Tibial nerve (tissue), 4 donors: ENCODE data around the gene OPN3.

Experiments used
- CTCF ChIP-seq, 5 experiments: fragments of 200-600 bp in 3 of 5; fragments of 450-650 bp in 2 of 5; sonication (generic) in 3 of 5; IDR thresholded peaks; one replicate each; pipeline ENCODE4 v1.5.1; 2016 to 2019; ENCODE audit warnings: antibody characterized with exemption in 5 of 5, mild to moderate bottlenecking in 3 of 5, moderate library complexity in 2 of 5
- EP300 ChIP-seq, 2 donors: sonication (generic); formaldehyde crosslinking; IDR thresholded peaks; one replicate each; pipeline ENCODE4 v1.6.1; 2017; ENCODE audit warnings: antibody characterized with exemption in 2 of 2, mild to moderate bottlenecking in 1 of 2
- POLR2A ChIP-seq, 2 donors: fragments of 450-650 bp; IDR thresholded peaks; one replicate each; pipeline ENCODE4 v1.6.1; 2017; ENCODE audit warnings: antibody characterized with exemption in 2 of 2, mild to moderate bottlenecking in 2 of 2, moderate library complexity in 2 of 2

GRCh38 chr1:241560849-241561187 lies 79.4 kb downstream of the OPN3 start:
- TF ChIP-seq CTCF (IDR thresholded peaks at IDR 0.05), result no peak
- no peak for TF ChIP-seq POLR2A (IDR thresholded peaks at IDR 0.05)
- no peak for TF ChIP-seq EP300 (IDR thresholded peaks at IDR 0.05)
